ENCODE results near the gene ASB1. TPM values are rescaled to one million over a fixed set of nuclear protein-coding genes. Genes with fewer than 3 reads are reported as not detected.

ASB1 gene
- total and polyA plus RNA-seq, 2 of the 13 experiments (the other 11 are each of a cell fraction or from before 2014, with no cell fraction given) = 48.6 to 49.2 TPM

DNA sequence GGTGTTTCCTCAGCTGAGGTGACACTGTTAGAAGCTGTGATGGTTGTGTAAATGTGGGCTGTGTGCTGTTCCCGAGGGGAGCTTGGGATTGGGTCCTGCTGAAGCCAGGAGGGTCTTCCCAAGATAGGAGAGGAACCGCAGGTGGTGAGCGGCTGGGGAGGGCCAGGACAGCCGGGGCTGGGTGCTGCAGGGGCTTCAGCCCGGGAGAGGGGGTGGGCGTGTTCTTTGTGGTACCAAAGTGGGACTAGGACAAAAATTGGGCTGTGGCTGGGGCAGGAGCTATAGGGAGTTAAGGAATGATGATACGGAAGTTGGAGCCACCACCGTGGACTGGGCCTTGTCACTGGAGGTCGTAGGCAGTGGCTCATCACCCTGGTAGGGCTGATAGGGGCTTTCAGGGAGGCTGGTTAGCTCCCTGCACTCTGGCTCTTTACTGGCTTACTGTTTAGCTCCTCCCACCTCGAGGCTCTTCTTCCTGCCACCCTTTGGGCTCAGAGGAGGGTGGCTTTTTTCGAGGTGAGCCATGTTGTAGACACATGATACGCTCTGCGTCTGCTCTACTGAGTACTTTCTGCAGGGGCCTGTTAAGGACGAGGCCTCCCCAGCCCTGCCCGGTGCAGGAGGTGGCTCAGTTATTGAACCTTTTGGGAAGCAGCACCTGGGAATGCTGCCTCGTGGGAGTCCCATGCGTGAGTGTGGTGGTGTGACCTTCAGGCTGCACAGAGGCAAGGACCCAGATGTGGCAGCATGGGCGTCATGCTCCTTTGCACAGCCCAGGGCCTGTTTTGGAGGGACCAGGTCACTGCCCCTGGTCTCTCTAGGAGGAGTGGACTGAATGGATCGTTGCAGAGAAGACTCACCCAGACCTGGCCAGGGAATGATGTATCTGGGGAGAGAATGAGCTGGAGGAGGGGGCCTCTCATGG, 21.6 kb downstream of the ASB1 start (continued):
- TF ChIP-seq KLF16 (CRISPR knock-in tag; IDR thresholded peaks at IDR 0.05) = no peak
- no peak for TF ChIP-seq HOXA7 (CRISPR knock-in tag; IDR thresholded peaks at IDR 0.05)
- TF ChIP-seq ZSCAN20 (CRISPR knock-in tag; IDR thresholded peaks at IDR 0.05; ENCODE audit: borderline replicate concordance) = no peak
- no peak for TF ChIP-seq NR1H2 (CRISPR knock-in tag; IDR thresholded peaks at IDR 0.05; ENCODE audit: borderline replicate concordance, low read depth)
- 0 out of 2 replicates have a peak, but pooled peaks have one; percentile 43 for TF ChIP-seq ZNF276 (CRISPR knock-in tag; IDR thresholded peaks at IDR 0.05; ENCODE audit: low read depth)
- TF ChIP-seq ZNF207 (IDR thresholded peaks at IDR 0.05; ENCODE audit: borderline replicate concordance) = no peak
- no peak for TF ChIP-seq THAP8 (CRISPR knock-in tag; IDR thresholded peaks at IDR 0.05; ENCODE audit: borderline replicate concordance)
- TF ChIP-seq ZNF546 (CRISPR knock-in tag; conservative IDR thresholded peaks at IDR 0.05) = no peak
- peak; percentile 15 for TF ChIP-seq TEAD3 (CRISPR knock-in tag; optimal IDR thresholded peaks at IDR 0.05; ENCODE audit: borderline replicate concordance)
- TF ChIP-seq RBM22 (optimal IDR thresholded peaks at IDR 0.05; ENCODE audit: low read length) = peak; percentile 34
- 0 out of 2 replicates have a peak, but pooled peaks have one; percentile 25 for TF ChIP-seq HIVEP1 (CRISPR knock-in tag; IDR thresholded peaks at IDR 0.05)
- TF ChIP-seq SRF (IDR thresholded peaks at IDR 0.05; ENCODE audit: low read depth, low read length) = no peak
- no peak for TF ChIP-seq THRA (CRISPR knock-in tag; IDR thresholded peaks at IDR 0.05; ENCODE audit: borderline replicate concordance)
- no peak for TF ChIP-seq ZFP37 (CRISPR knock-in tag; IDR thresholded peaks at IDR 0.05; ENCODE audit: borderline replicate concordance)

Data from HepG2 (cell line).